ENCODE measurements around the gene TBC1D25. TPM values are rescaled to one million over a fixed set of nuclear protein-coding genes. Genes with fewer than 3 reads are reported as not detected.

TBC1D25 gene
- total RNA-seq, 1 donor = 10.1 TPM

DNA sequence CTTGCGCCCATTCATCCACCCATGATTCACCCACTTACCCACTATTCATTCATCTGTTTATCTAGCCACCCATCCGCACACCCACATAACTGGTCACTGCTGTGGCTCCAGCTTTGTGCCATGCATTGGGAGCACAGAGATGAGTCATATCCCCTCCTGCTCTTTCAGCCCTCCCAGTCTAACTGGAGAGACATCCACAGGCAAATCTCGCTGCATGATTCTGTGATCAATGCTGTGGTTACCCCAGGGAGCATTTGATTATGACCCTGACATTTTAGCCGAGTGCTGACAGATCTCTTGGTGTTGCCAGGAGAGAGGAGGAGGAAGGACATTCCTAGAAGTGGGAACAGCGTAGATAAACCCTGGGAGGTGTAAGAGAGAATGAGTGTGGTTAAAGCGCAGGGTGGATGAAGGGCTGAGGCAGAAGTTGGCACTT is 41.1 kb upstream of the TBC1D25 start:
- no peak overlapping the region for H2AFZ ChIP-seq (ENCODE audit: low read length)

DNA sequence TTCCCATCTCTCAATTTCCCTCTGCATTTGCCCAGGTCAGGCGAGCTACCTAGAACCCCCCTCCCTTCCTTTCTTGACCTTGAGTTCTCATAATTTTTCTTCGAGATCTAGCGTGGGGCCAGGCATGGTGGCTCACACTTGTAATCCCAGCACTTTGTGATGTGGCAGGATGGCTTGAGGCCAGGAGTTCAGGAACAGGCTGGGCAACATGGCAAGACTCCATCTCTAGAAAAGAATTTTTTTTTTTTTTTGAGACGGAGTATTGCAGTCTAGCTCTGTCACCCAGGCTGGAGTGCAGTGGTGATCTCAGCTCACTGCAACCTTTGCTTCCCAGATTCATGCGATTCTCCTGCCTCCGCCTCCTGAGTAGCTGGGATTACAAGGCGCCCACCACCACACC is 35.3 kb upstream of the TBC1D25 start:
- H3K27me3 ChIP-seq (ENCODE audit: insufficient read depth, low read length) = no peaks in the 10 kb centered on the region
- TF ChIP-seq, protein P1, sequence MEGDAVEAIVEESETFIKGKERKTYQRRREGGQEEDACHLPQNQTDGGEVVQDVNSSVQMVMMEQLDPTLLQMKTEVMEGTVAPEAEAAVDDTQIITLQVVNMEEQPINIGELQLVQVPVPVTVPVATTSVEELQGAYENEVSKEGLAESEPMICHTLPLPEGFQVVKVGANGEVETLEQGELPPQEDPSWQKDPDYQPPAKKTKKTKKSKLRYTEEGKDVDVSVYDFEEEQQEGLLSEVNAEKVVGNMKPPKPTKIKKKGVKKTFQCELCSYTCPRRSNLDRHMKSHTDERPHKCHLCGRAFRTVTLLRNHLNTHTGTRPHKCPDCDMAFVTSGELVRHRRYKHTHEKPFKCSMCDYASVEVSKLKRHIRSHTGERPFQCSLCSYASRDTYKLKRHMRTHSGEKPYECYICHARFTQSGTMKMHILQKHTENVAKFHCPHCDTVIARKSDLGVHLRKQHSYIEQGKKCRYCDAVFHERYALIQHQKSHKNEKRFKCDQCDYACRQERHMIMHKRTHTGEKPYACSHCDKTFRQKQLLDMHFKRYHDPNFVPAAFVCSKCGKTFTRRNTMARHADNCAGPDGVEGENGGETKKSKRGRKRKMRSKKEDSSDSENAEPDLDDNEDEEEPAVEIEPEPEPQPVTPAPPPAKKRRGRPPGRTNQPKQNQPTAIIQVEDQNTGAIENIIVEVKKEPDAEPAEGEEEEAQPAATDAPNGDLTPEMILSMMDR (IDR thresholded peaks at IDR 0.05; ENCODE audit: extremely low read depth, low read depth, low read length) = no peak
- no peaks in the 10 kb centered on the region for H4K20me1 ChIP-seq (ENCODE audit: insufficient read depth, low read length)

More for the DNA sequence above, 41.1 kb upstream of the TBC1D25 start:
- no peak overlapping the region for H3K4me3 ChIP-seq (ENCODE audit: insufficient read depth, low read length)
- H4K20me1 ChIP-seq (ENCODE audit: insufficient read depth, low read length) = no peaks in the 10 kb centered on the region
- no peaks in the 10 kb centered on the region for H3K27me3 ChIP-seq (ENCODE audit: insufficient read depth, low read length)
- DNase-seq (ENCODE audit: insufficient read length, low spot score, missing footprints) = peak; percentile 90
- no peak overlapping the region for H3K4me2 ChIP-seq (ENCODE audit: insufficient read depth, low read length)
- H3K9me3 ChIP-seq (ENCODE audit: low read depth, low read length) = no peaks in the 10 kb centered on the region
- no peaks in the 10 kb centered on the region for H3K79me2 ChIP-seq (ENCODE audit: insufficient read depth, low read length)
- TF ChIP-seq, protein P1 (IDR thresholded peaks at IDR 0.05; ENCODE audit: extremely low read depth, low read depth, low read length) = no peak
- H3K4me1 ChIP-seq (ENCODE audit: insufficient read depth, low read length) = peaks cover 12% of the 10 kb centered on the region
- H3K27ac ChIP-seq (ENCODE audit: low read depth, low read length) = peak overlapping the region; percentile 46
- no peaks in the 10 kb centered on the region for H3K36me3 ChIP-seq (ENCODE audit: insufficient read depth, low read length)

DNA sequence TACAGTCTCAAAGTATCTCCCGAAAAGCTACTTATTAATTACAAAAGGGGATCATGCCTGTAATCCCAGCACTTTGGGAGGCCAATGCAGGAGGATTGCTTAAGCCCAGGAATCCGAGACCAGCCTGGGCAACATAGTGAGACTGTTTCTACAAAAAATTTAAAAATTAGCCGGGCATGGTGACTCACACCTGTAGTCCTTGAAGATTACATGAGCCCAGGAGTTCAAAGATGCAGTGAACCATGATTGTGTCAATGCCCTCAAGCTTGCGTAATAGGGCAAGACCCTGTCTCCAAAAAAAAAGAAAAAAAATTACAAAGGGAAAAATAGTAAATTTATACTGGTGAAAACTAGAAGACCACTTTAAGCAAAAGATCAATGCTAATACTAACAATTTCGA is 34.0 kb upstream of the TBC1D25 start:
- H3K27ac ChIP-seq (ENCODE audit: low read depth, low read length) = no peak overlapping the region
- H3K79me2 ChIP-seq (ENCODE audit: insufficient read depth, low read length) = peaks cover 14% of the 10 kb centered on the region
- H2AFZ ChIP-seq (ENCODE audit: low read length) = no peak overlapping the region
- H3K27me3 ChIP-seq (ENCODE audit: insufficient read depth, low read length) = no peaks in the 10 kb centered on the region
- no peak overlapping the region for H3K4me2 ChIP-seq (ENCODE audit: insufficient read depth, low read length)
- peaks cover 2% of the 10 kb centered on the region for H3K4me1 ChIP-seq (ENCODE audit: insufficient read depth, low read length)
- H3K9me3 ChIP-seq (ENCODE audit: low read depth, low read length) = no peaks in the 10 kb centered on the region
- no peaks in the 10 kb centered on the region for H3K36me3 ChIP-seq (ENCODE audit: insufficient read depth, low read length)
- TF ChIP-seq, protein P1 (IDR thresholded peaks at IDR 0.05; ENCODE audit: extremely low read depth, low read depth, low read length) = no peak
- no peaks in the 10 kb centered on the region for H4K20me1 ChIP-seq (ENCODE audit: insufficient read depth, low read length)
- H3K4me3 ChIP-seq (ENCODE audit: insufficient read depth, low read length) = no peak overlapping the region
- DNase-seq (ENCODE audit: insufficient read length, low spot score, missing footprints) = no peak

More for the DNA sequence above, 35.3 kb upstream of the TBC1D25 start:
- DNase-seq (ENCODE audit: insufficient read length, low spot score, missing footprints) = no peak
- Histone ChIP-seq H3K4me1 (ENCODE audit: insufficient read depth, low read length) (no peaks in the 10 kb centered on the region), H3K4me2 (ENCODE audit: insufficient read depth, low read length) (no peak overlapping the region), H3K79me2 (ENCODE audit: insufficient read depth, low read length) (peaks cover 4% of the 10 kb centered on the region), H3K27ac (ENCODE audit: low read depth, low read length) (no peak overlapping the region), H3K4me3 (ENCODE audit: insufficient read depth, low read length) (no peak overlapping the region), H2AFZ (ENCODE audit: low read length) (no peak overlapping the region), H3K36me3 (ENCODE audit: insufficient read depth, low read length) (no peaks in the 10 kb centered on the region), H3K9me3 (ENCODE audit: low read depth, low read length) (no peaks in the 10 kb centered on the region)

DNA sequence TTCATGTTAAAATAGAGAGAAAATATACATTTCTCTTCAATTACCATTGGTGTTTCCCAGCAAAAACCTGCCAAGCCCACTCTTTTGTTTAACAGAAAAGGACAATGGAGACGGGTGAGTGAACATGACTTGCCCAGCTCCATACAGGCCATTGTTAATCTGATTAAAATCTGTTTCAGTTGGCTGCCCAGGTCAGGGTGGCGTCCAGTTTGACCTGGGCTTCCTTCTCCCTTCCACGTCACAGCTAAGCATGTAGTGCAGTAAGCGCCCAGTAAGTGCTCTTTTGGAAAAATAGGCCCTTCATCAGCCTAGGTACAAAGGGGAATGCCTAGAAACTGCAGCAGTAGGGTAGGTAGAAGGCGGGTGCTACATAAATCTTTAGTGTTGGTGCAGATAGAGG is 32.3 kb upstream of the TBC1D25 start:
- H3K79me2 ChIP-seq (ENCODE audit: insufficient read depth, low read length) = peaks cover 22% of the 10 kb centered on the region
- no peaks in the 10 kb centered on the region for H3K36me3 ChIP-seq (ENCODE audit: insufficient read depth, low read length)
- H3K27me3 ChIP-seq (ENCODE audit: insufficient read depth, low read length) = no peaks in the 10 kb centered on the region
- no peak overlapping the region for H3K4me3 ChIP-seq (ENCODE audit: insufficient read depth, low read length)
- TF ChIP-seq, protein P1 (IDR thresholded peaks at IDR 0.05; ENCODE audit: extremely low read depth, low read depth, low read length) = no peak
- no peaks in the 10 kb centered on the region for H3K9me3 ChIP-seq (ENCODE audit: low read depth, low read length)
- H3K4me2 ChIP-seq (ENCODE audit: insufficient read depth, low read length) = no peak overlapping the region
- H2AFZ ChIP-seq (ENCODE audit: low read length) = no peak overlapping the region
- H3K4me1 ChIP-seq (ENCODE audit: insufficient read depth, low read length) = peaks cover 2% of the 10 kb centered on the region
- no peaks in the 10 kb centered on the region for H4K20me1 ChIP-seq (ENCODE audit: insufficient read depth, low read length)
- DNase-seq (ENCODE audit: insufficient read length, low spot score, missing footprints) = no peak
- no peak overlapping the region for H3K27ac ChIP-seq (ENCODE audit: low read depth, low read length)
